ENCODE measurements around the gene TROAP. TPM values are rescaled to one million over a fixed set of nuclear protein-coding genes. Genes with fewer than 3 reads are reported as not detected.

TROAP gene
- total RNA-seq, 1 donor from 2014 or later, result 44.9 TPM

DNA sequence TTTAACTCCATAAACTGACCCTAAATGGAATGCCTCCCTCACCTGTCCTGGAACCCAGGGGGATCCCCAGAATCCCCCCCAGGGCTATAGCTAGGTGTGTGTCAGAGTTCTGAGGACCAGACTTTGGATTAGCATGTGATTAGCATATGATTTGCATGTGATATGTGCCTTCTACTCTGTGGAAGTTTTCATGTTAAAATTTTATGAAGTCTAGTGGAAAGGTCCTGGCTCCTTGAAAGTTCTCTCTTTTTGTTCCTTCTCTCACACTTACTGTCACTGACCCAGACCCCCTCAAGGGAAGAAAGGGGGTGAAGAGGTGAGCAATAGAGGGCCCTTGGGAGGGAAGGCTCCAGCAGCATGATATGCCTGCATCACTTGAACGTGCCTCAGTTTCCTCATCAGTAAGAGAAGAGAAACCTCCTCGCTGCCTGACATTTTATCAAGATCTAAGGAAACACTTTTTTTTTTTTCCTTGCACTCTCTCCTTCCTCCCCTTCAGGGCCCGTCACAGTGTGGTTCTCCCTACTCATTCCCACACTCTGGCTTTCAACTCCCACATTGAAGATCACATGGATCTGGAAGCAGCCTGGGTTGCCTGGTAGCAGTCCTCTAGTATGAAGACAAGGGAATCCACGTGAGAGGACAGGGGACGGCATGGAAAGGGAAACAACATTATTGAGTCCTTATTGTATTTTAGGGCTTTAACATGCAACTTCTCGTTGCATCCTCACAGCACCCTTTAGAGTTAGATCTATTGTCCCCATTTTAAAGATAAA is 17.2 kb downstream of the TROAP start:
- Mint-ChIP-seq H3K27me3 (peaks cover 66% of the 10 kb centered on the region), H3K27ac (no peak overlapping the region), H3K4me1 (ENCODE audit: low read depth) (peaks cover 16% of the 10 kb centered on the region), H3K9me3 (ENCODE audit: low read depth) (no peaks in the 10 kb centered on the region), H3K4me3 (ENCODE audit: low read depth) (peak overlapping the region; percentile 12), H3K36me3 (ENCODE audit: insufficient read depth) (no peaks in the 10 kb centered on the region)
- TF ChIP-seq, protein P1, sequence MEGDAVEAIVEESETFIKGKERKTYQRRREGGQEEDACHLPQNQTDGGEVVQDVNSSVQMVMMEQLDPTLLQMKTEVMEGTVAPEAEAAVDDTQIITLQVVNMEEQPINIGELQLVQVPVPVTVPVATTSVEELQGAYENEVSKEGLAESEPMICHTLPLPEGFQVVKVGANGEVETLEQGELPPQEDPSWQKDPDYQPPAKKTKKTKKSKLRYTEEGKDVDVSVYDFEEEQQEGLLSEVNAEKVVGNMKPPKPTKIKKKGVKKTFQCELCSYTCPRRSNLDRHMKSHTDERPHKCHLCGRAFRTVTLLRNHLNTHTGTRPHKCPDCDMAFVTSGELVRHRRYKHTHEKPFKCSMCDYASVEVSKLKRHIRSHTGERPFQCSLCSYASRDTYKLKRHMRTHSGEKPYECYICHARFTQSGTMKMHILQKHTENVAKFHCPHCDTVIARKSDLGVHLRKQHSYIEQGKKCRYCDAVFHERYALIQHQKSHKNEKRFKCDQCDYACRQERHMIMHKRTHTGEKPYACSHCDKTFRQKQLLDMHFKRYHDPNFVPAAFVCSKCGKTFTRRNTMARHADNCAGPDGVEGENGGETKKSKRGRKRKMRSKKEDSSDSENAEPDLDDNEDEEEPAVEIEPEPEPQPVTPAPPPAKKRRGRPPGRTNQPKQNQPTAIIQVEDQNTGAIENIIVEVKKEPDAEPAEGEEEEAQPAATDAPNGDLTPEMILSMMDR (IDR thresholded peaks at IDR 0.05; ENCODE audit: unreplicated experiment), result no peak
- DNase-seq (ENCODE audit: low spot score, unreplicated experiment), result no peak

DNA sequence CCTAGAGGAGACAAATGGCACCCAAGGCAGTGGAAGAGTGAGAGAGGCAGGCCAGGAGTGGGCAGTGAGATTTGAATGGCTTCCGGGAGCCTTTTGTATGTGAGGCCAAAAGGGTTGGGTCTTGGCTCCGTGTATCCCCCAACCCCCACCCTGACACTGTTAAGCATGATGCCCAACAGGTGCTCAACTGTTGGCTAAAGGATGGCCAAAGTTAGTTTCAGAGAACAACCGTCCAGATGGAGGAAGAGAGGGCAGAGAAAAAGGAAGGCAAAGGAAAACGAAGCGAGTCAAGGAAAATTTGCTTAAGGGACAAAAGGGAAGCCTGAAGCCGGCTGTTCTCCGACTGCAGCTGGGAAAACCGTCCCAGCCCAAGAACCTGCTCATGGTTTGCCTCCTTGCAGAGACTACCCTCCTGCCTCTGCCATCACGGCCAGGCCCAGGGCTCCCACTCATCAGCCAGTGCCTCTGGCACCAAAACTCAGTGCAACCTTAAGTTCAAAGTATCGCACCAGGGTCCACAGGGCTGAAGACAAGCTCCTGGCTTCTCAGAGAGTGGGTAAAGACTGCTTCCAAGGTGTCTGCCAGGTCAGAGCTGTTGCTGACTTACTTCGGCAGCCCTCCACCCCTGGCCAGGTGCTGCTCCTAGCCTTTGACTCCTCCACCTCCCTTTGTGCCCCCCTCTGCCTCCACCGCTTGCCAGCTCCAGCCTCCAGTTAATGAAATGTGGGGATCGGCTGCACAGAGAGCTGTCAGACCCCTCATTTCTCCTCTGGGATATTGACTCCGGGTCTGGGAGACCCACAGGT is 18.1 kb downstream of the TROAP start:
- no peaks in the 10 kb centered on the region for H3K9me3 Mint-ChIP-seq (ENCODE audit: low read depth)
- TF ChIP-seq, protein P1 (IDR thresholded peaks at IDR 0.05; ENCODE audit: unreplicated experiment), result no peak
- H3K27me3 Mint-ChIP-seq, result peaks cover 60% of the 10 kb centered on the region
- no peak overlapping the region for H3K27ac Mint-ChIP-seq
- H3K4me3 Mint-ChIP-seq (ENCODE audit: low read depth), result peak overlapping the region; percentile 12
- H3K36me3 Mint-ChIP-seq (ENCODE audit: insufficient read depth), result no peaks in the 10 kb centered on the region
- H3K4me1 Mint-ChIP-seq (ENCODE audit: low read depth), result peaks cover 19% of the 10 kb centered on the region
- no peak for DNase-seq (ENCODE audit: low spot score, unreplicated experiment)

DNA sequence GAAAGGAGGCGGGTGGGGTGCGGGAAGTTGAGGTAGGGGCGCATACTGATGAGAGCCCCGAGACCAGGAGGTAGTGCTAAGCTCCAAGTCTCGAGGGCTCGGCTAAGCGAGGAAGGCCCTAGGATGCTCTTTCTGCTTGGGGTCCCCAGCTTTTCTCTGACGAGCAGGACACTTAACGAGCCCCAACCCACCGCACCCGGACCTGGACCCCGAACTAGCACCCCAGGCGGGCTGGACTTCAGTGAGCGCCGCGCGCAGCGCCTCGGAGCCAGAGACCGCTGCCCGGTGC is 18.7 kb downstream of the TROAP start:
- no peak overlapping the region for H3K4me3 Mint-ChIP-seq (ENCODE audit: low read depth)
- no peaks in the 10 kb centered on the region for H3K9me3 Mint-ChIP-seq (ENCODE audit: low read depth)
- peaks cover 57% of the 10 kb centered on the region for H3K27me3 Mint-ChIP-seq
- peaks cover 23% of the 10 kb centered on the region for H3K4me1 Mint-ChIP-seq (ENCODE audit: low read depth)
- TF ChIP-seq, protein P1 (IDR thresholded peaks at IDR 0.05; ENCODE audit: unreplicated experiment), result no peak
- H3K36me3 Mint-ChIP-seq (ENCODE audit: insufficient read depth), result no peaks in the 10 kb centered on the region
- no peak overlapping the region for H3K27ac Mint-ChIP-seq
- DNase-seq (ENCODE audit: low spot score, unreplicated experiment), result no peak

DNA sequence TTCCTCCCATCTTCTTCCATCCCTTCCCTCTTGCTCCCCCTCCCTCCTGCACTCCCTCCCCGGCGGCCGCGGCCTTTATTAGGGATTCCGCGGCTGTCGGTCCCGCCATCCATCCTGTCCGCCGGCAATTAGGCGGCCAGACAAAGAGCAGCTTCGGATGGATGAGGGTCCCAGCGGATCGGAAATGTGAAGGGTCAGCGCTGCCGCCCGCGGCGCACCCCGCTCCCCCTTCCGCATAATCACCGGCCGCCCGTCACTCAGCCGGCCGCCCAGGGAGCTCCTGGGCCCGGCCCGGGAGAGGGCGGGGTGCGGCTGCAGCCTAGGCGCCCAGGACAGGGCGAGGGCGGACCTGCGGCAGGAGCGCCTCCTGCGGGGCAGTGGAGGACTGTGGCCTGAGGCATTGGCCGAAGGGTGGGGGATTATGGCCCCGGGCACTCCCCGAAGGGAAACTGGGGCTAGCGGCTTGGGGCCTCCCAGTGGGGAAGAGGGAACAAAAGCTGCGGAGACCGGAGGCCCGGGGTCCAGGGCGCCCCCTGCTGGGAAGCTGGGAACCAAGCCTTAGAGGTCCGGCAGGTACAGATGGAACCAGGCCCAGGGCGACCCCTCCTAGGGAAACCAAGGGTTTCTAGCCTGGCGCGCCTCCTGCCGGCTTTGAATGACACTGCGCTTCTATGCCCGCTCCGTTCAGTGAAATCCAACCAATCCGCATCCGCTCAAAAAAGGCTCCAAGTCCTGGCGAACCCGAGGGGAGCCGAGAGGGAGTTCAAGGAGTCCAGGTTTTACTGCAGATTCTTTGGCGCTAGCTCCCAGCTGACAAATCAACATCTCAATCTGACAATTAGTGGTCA is 19.2 kb downstream of the TROAP start:
- TF ChIP-seq, protein P1 (IDR thresholded peaks at IDR 0.05; ENCODE audit: unreplicated experiment), result peak; percentile 98
- H3K9me3 Mint-ChIP-seq (ENCODE audit: low read depth), result no peaks in the 10 kb centered on the region
- H3K4me1 Mint-ChIP-seq (ENCODE audit: low read depth), result peaks cover 24% of the 10 kb centered on the region
- DNase-seq (ENCODE audit: low spot score, unreplicated experiment), result peak; percentile 93
- H3K27me3 Mint-ChIP-seq, result peaks cover 51% of the 10 kb centered on the region
- no peaks in the 10 kb centered on the region for H3K36me3 Mint-ChIP-seq (ENCODE audit: insufficient read depth)
- H3K4me3 Mint-ChIP-seq (ENCODE audit: low read depth), result peak overlapping the region; percentile 56
- H3K27ac Mint-ChIP-seq, result peak overlapping the region; percentile 78
